ENCODE results near the gene RPL10A.
"Not testable (repeated sequence)": the region's sequence is repeated elsewhere in the genome, so short reads cannot be mapped to it uniquely, and the experiment has no call there.

Gene RPL10A

DNA sequence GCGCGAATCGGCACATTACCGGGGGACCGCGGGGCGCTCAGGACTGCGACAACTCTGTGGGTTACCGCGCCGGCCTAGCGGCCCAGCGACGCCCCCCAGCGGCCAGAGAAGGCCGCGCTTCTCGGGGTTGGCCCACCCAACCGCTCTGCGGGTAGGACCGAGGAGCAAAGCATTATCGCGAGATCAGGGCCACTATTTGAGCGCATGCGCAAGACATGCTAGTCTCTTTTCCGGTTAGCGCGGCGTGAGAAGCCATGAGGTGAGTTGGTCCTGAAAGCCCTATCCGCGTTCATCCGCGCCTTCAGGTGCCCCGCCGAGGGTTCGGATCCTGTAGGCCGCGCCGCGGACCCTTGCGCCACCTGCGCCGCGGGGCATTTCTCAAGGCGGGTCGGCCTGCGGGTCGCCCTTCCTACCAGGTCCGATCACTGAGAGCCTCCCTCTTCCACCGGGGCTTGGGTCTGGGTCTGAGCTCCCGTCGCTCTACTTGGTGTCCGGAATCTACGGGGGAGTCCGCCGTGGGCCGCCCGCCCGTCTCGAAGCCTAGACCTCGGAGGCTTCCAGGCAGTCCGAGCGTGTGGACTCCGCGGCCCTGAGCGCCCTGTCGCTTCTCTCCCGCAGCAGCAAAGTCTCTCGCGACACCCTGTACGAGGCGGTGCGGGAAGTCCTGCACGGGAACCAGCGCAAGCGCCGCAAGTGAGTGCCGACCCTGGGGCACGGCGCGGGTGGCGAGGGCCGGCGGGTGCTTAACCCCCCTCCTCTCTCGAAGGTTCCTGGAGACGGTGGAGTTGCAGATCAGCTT is at the start of gene RPL10A:
Gene RPL10A, plus strand, starts transcription at position 221 of the 799 bp plus-strand sequence. Its CDS starts 34 bp downstream, at position 255.
- DNase-seq (ENCODE audit: low spot score) = peak; percentile 90
- no peak for FAIRE-seq

DNA sequence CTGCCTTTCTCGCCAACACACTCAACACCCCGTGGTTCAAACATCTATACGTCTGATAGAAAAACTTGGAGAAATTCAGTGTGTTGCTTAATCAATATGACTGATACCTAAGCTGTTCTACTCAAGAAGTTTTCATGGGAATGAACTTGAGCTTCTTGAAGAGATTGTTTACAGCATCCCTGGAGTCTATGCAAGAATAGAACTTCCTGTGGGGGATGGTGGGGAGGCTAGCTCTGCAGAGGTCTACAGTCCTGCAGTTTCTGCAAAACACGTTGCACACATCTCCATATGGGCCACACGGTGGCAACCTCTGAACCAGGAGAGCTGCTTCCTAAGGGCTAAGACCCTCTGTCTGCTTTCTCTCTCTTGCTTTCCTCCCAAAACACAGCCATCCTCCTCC is 48.8 kb upstream of the RPL10A start:
- FAIRE-seq (no peak), DNase-seq (ENCODE audit: low spot score) (no peak)

DNA sequence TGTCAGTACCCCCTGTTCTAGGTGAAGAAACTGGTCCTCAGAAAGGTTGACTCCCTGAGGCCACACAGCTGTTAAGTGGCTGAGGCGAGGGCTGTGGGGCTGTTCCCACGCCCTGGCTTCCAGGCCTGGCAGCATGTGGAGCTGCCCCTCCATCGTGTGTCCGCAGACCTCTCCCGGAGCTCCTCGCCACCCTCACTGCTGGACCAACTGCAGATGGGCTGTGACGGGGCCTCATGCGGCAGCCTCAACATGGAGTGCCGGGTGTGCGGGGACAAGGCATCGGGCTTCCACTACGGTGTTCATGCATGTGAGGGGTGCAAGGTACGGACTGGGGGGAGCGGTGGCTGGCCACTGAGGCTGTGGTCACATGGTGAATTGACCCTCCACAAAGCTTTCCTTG is 48.2 kb upstream of the RPL10A start:
- DNase-seq (ENCODE audit: low spot score) = no peak
- FAIRE-seq = no peak

DNA sequence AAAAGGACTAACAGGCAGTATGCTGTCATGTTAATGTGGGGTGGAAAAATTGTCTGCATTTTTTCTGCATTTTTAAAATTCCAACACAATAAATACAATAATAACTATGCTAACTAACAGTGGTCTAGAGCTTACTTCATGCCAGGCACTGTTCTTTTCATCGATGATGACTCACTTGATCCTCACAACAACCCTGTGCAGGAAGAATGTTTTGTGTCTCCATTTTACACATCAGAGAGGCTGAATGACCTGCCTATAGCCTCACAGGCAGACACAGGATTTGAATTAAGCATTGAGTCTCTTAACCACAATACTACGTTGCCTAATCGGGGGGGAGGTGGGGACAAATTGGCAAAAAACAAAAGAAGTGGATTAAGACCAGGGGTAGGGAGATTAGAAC is 42.9 kb upstream of the RPL10A start:
- DNase-seq (ENCODE audit: low spot score) (peak; percentile 25), FAIRE-seq (no peak)

DNA sequence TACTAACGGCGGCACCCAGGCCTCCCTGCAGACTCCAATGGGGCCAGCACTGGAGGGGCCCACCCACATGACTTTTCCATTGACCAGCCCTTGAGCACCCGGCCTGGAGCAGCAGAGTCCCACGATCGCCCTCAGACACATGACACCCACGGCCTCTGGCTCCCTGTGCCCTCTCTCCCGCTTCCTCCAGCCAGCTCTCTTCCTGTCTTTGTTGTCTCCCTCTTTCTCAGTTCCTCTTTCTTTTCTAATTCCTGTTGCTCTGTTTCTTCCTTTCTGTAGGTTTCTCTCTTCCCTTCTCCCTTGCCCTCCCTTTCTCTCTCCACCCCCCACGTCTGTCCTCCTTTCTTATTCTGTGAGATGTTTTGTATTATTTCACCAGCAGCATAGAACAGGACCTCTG is 42.1 kb upstream of the RPL10A start:
- DNase-seq (ENCODE audit: low spot score) (no peak), FAIRE-seq (no peak)

DNA sequence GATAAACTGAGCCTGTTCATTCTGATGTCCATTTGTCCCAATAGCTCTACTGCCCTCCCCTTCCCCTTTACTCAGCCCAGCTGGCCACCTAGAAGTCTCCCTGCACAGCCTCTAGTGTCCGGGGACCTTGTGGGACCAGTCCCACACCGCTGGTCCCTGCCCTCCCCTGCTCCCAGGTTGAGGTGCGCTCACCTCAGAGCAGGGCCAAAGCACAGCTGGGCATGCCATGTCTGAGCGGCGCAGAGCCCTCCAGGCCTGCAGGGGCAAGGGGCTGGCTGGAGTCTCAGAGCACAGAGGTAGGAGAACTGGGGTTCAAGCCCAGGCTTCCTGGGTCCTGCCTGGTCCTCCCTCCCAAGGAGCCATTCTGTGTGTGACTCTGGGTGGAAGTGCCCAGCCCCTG is 40.8 kb upstream of the RPL10A start:
- FAIRE-seq = no peak

DNA sequence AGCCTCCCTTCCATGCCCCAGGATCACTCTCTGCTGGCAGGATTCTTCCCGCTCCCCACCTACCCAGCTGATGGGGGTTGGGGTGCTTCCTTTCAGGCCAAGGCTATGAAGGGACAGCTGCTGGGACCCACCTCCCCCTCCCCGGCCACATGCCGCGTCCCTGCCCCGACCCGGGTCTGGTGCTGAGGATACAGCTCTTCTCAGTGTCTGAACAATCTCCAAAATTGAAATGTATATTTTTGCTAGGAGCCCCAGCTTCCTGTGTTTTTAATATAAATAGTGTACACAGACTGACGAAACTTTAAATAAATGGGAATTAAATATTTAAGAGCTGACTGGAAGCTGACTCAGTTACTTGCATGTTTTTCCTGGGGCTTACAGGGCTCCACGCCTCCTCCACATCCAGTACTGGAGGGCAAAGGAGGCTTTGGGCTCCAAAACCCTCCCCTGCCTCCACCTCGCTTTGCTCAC is 40.3 kb upstream of the RPL10A start:
- no peak for DNase-seq (ENCODE audit: low spot score)
- FAIRE-seq = no peak

More for the DNA sequence above, 40.8 kb upstream of the RPL10A start:
- DNase-seq (ENCODE audit: low spot score) = no peak

DNA sequence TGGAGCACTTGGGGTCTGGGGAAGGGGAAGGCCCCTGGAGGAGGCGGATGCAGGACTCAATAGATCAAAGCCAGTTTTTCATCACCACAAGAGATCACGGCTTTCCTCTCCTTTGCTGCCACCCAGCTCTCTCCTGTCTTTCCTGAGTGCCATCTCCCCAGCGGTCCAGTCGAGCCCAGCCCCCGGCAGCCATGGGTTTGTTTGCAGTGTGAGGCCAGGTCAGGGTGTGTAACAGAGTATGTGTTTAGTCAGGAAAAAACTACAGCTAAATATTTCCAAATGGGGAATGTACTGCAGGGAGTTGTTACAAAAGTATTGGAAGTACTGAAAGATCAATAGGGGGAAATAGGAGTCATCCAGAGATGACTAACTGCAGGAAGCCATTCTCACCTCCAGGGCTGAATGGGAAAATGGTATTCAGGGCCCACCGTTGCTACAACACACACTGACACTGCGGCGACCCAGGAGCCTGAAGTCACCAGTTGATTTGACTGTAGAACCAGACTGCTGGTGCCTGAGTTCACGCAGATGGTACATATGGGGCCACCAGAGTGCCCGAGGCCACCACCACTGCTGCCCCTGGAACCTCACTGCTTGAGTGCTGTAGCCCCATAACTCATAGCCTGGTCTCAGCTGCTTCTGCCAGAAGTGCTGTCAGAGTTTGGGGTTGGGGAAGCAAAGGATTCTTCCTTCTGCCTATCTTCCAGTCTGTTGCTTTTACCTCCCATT is 39.6 kb upstream of the RPL10A start:
- FAIRE-seq (no peak), DNase-seq (ENCODE audit: low spot score) (no peak)

DNA sequence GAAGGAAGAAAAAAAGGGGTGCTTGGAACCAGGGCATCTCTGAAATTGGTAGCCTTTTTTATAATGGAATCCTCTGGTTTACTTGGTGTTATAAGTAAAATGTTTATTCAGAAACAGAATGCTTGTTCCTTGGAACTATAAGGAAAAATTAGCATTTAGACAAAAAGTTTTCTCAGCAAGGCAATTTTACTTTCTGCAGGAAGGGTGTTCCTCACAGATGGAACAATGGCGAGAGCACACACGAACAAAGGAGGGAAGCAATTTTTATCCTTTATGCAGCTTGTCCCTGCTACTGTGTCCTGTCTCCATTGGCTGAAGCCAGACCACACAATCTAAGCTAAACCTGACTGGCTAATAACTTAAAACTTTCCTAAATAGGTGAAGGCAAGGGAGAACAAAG is 38.7 kb upstream of the RPL10A start:
- DNase-seq (ENCODE audit: low spot score) (no peak), FAIRE-seq (no peak)

DNA sequence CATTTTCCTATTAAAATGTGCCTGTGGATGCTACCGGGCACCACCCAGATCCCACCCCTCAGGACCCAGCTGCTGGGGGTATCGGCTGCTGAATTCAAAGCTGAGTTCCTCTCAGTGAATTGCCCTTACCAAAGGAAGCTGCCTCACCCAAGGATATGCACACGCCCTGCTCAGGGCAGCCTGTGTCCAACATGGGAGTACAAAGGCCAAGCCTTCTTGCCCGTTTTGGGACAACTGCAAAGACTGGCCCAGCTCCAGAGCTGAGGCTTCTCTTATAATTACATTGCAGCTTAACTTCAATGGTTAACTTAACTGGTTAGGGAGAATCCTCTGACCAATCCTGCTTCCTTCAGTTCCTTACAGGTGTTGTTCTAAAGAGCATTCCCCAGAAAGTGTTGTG is 35.9 kb upstream of the RPL10A start:
- DNase-seq (ENCODE audit: low spot score) (no peak), FAIRE-seq (no peak)

DNA sequence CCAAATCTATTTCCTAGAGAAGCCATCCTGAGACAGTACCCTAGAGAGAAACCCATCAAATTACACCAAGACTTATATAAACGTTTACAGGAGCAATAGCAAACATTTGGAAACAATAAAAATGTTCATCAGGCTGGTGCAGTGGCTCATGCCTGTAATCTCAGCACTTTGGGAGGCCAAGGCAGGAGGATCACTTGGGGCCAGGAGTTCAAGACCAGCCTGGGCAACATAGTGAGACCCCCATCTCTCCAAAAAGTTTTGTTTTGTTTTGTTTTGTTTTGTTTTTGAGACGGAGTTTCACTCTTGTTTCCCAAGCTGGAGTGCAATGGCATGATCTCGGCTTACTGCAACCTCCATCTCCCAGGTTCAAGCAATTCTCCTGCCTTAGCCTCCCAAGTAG is 35.5 kb upstream of the RPL10A start:
- DNase-seq (ENCODE audit: low spot score); FAIRE-seq: not testable (repeated sequence)

DNA sequence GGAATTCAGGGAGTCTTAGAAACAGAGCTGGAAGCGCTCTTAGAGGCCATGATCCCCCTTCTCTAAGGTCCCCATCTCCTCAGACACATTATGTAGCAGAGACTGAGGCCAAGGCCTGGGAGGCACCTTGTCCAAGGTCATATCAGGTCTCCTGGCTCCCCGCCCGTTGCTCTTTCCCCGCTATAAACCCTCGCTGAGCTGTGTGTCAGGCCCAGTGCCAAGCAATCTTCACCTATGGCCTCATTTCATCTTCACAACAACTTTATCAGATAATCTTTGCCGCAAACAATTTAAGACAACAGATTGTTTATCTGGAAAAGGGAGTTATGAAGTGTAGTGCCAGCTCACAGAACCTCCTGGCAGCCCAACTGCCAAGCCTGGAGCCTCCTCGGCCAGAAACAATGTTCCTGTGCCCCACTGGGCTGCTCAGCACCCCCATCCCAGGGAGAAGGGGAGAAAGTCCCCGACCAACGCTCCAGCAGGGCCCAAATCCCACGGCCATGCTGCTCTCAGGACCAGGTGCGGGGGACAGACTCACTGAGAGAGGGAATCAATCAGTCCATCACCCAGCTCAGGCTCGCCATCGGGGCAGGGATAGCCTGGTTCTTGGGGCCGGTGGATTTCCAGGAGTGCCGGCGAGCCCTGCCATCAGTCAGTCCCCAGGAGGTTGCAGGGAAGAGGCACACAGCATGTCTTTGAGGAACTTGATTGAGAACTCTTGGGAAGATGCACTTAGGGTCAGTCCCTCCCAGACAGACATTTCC is 32.9 kb upstream of the RPL10A start:
- FAIRE-seq (no peak), DNase-seq (ENCODE audit: low spot score) (no peak)

DNA sequence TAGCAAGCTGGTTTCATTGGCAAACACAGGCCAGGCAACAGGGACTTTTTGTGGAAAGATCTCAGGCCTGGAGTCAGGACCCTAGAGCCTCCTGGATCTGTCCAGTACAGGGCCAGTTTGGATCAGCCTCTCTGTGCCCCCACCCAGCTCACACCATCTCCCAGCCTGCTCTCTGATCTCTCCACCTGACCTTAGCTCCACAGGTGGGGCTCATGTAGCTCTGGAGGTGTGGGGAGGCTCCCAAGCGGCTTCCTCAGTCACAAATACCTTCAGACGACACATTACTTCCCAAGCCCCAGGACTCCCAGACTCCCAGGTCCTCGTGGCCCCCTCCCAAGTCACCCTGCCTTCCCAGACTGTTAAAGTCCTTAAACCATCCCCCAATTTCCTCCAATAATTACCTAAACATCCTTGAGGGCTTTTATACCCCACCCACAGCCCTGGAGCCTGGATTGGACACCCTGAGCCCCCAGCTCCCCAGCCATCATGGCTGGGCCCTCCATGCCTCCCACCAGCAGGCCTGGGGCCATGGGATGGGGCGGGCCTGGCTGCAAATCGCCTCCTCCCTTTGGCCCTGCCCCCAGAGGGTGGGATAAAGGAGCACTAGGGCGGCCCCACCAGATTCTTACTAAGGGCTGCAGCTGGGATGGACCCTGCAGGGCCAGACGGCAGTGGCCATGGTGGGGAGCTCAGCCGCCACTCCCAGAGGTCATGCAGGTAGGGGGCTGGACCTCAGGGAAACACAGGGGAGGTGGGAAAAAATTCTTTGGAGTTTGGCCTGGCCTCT is 31.9 kb upstream of the RPL10A start:
- FAIRE-seq = no peak
- no peak for DNase-seq (ENCODE audit: low spot score)

DNA sequence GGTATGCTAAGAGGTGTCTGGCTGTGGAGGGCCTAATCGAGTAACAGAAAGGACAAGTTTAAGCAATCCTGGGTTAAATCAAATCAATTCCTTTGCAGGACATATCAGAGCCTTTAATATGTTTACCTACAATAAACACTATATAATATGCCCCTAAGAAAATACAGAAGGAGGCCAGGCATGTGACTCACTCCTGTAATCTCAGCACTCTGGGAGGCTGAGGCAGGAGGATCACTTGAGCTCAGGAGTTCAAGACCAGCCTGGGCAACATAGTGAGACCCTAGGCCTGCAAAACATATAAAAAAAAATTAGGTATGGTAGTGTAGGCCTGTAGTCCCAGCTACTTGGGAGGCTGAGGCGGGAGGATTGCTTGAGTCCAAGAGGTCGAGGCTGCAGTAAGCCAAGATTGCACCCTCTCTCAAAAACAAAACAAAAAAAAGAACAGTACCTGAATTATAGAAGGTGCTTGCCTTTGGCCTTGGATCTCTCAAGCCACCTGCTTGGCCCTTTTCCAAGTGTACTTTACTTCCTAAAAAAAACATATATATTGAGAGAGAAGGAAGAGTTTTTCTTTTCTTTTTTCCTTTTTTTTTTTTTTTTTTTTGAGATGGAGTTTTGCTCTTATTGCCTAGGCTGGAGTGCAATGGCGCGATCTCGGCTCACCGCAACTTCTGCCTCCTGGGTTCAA is 29.7 kb upstream of the RPL10A start:
- FAIRE-seq; DNase-seq (ENCODE audit: low spot score): not testable (repeated sequence)

DNA sequence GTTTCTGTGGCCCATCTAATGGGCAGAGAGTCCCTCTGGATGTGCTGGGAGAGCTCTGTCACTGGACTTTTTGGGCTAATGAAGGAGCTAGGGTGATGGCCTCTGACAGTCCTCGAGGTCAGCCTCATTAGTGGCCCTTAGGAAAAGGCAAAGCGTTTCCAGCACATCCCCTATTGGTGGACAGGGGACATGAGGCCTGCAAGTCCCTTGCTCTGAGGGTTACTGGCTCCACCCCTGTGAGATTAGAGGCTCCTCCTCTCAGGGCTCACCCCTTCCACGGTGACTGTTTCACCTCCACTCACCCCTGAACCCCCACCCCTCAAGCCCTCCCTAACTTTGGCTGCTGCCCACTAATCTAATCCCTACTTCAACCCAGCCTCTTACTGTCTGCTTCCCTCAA is 28.9 kb upstream of the RPL10A start:
- FAIRE-seq (no peak), DNase-seq (ENCODE audit: low spot score) (no peak)

DNA sequence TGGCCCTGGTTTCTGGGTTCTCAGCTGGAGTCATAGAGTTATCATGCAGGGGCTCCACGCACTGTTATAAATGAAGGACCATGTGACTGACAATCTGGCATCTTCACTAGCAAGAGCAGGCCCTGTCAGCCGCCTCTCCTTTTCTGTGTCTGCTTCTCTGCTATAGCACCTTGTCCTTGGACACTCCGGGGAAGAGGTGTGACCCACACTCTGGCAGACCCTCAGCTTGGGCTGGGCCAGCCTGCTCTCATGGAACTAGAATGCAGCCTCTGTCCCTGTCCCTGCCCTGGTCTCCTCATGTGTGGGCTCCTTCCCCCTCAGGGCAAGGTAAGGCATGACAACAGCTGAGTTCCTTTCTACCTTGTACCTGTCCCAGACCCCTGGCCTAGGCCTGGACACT is 27.0 kb upstream of the RPL10A start:
- FAIRE-seq (no peak), DNase-seq (ENCODE audit: low spot score) (no peak)

DNA sequence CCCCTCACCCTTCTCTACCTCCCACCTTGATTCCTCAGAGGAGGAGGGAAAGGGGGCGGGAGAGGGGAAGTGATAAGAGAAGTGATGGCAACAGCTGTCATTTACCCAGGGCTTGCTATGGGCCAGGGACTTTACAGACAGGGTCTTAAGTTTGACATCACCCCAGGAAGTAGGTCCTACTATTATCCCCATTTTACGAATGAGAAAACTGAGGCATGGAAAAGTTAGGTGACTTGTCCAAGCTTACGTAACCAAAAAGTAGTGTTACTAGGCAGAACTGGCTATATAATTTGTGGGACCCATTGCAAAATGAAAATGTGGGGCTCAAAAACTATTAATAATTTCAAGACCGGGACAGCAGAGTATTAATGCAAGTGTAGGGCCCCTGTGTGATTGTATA is 26.6 kb upstream of the RPL10A start:
- DNase-seq (ENCODE audit: low spot score) = no peak

DNA sequence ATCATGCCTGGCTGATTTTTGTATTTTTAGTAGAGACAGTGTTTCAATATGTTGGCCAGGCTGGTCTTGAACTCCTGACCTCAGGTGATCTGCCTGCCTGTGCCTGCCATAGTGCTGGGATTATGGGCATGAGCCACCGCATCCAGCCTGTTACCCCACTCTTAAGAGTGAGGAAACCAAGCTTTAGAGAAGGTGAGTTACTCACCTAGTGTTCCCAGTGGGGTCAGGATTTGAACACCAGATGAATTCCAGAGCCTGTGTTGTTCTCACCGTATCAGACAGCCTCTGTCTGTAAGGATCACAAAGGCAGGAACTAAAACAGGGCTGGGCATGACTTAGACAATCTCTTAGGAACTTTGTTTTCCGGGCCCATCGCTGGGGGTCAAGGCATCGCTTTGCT is 25.5 kb upstream of the RPL10A start:
- no peak for FAIRE-seq
- no peak for DNase-seq (ENCODE audit: low spot score)

More for the DNA sequence above, 26.6 kb upstream of the RPL10A start:
- FAIRE-seq = no peak

DNA sequence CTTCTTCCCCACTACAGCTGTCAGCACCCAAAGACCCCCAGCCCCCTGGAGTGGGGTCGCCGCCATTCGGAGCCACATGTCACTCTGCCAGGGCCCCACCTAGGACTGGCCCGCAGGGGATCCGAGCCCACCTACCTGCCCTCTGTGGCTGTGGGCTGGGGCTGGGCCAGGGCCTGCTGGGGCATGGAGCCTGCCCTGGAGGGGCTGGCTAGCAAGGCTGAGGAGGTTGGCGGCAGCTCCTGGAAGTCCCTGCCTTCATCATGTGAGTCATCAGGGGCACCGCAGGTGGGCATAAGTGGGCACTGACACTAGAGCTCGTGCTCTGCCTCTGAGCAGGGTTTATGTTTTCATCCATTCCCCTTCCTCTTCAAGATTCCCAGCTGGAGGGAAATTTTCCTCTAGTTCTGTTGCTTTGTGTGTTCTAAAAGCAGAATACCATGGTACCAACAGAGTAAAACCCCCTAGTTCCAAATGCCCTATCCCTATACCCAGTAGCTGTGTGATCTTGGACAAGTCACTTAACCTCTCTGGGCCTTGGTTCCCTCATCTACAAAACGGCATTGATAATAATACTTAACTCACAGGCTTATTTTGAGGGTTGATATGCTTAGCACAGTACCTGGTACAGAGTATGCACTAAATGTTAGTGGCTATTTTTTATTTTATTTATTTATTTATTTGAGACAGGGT is 24.7 kb upstream of the RPL10A start:
- no peak for FAIRE-seq
- peak; percentile 11 for DNase-seq (ENCODE audit: low spot score)

DNA sequence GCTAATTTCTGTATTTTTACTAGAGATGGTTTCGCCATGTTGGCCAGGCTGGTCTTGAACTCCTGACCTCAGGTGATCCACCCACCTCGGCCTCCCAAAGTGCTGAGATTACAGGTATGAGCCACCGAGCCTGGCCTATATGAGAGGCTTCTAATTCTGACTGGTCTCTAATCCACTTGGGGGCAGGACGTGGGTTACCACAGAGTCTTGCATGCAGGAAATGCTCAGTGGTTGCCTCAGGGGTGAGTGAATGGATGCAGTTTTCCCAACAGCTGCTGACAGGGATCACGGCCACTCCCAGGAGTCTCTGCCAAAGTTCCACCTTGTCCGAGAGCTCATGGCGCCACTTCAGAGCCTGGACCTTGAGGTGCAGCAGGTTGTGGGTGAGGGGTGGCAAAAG is 22.5 kb upstream of the RPL10A start:
- DNase-seq (ENCODE audit: low spot score) (no peak), FAIRE-seq (no peak)

Data from RCC 7860 (cell line).